NT2/D1 (cell line): ENCODE results near the gene UBE2N.

Source experiments
- DNase-seq: peaks from one replicate; pipeline ENCODE4 v3.0.0-alpha.2; 2011; ENCODE audit warnings: low read depth, low spot score
- H3K27me3 ChIP-seq: 2 replicates; pipeline ENCODE4 v1.6.0; 2011; ENCODE audit warnings: mild to moderate bottlenecking; ENCODE audit not compliant: insufficient read length, insufficient read depth
- H3K36me3 ChIP-seq: 2 replicates; pipeline ENCODE4 v1.6.1; 2011; ENCODE audit warnings: mild to moderate bottlenecking, low read length, mixed read lengths; ENCODE audit not compliant: insufficient read depth, insufficient read length
- H3K4me1 ChIP-seq: 2 replicates; pipeline ENCODE4 v1.5.1; 2011; ENCODE audit not compliant: insufficient read depth, insufficient read length
- H3K4me3 ChIP-seq: 2 replicates; pipeline ENCODE4 v1.5.1; 2011; ENCODE audit warnings: low read depth; ENCODE audit not compliant: insufficient read length
- H3K9ac ChIP-seq: 2 replicates; pipeline ENCODE4 v1.6.0; 2011; ENCODE audit warnings: low read depth; ENCODE audit not compliant: insufficient read length
- H3K9me3 ChIP-seq: 2 replicates; pipeline ENCODE4 v1.5.1; 2011; ENCODE audit warnings: mild to moderate bottlenecking, low read length; ENCODE audit not compliant: insufficient read depth
- SUZ12 ChIP-seq: IDR thresholded peaks from 2 replicates; pipeline ENCODE4 v1.6.1; 2011; ENCODE audit not compliant: insufficient read length, insufficient read depth; ENCODE audit errors: extremely low read depth
- YY1 ChIP-seq: IDR thresholded peaks from 2 replicates; pipeline ENCODE4 v1.6.1; 2011; ENCODE audit not compliant: insufficient read length, insufficient read depth
- ZNF274 ChIP-seq: IDR thresholded peaks from 2 replicates; pipeline ENCODE4 v1.6.1; 2011; ENCODE audit warnings: mild to moderate bottlenecking, low read depth, low read length

Gene UBE2N

GRCh38 chr12:93365616-93366405 is 75.9 kb downstream of the UBE2N start:
- no peaks in the 10 kb centered on the region for H3K4me1 ChIP-seq
- H3K9ac ChIP-seq: no peak overlapping the region
- H3K36me3 ChIP-seq: no peaks in the 10 kb centered on the region
- H3K9me3 ChIP-seq: no peaks in the 10 kb centered on the region
- no peak for TF ChIP-seq SUZ12
- no peak for TF ChIP-seq ZNF274
- TF ChIP-seq YY1: no peak
- H3K27me3 ChIP-seq: no peaks in the 10 kb centered on the region
- DNase-seq: no peak
- no peak overlapping the region for H3K4me3 ChIP-seq

GRCh38 chr12:93363841-93364297 is 77.9 kb downstream of the UBE2N start:
- H3K36me3 ChIP-seq: no peaks in the 10 kb centered on the region
- H3K9ac ChIP-seq: no peak overlapping the region
- DNase-seq: no peak
- TF ChIP-seq ZNF274 (no peak), YY1 (no peak), SUZ12 (no peak)
- no peaks in the 10 kb centered on the region for H3K9me3 ChIP-seq
- no peaks in the 10 kb centered on the region for H3K27me3 ChIP-seq
- no peak overlapping the region for H3K4me3 ChIP-seq
- no peaks in the 10 kb centered on the region for H3K4me1 ChIP-seq

GRCh38 chr12:93361151-93361919 is 80.4 kb downstream of the UBE2N start:
- no peak for DNase-seq
- no peaks in the 10 kb centered on the region for H3K4me1 ChIP-seq
- no peak overlapping the region for H3K9ac ChIP-seq
- H3K36me3 ChIP-seq: no peaks in the 10 kb centered on the region
- H3K27me3 ChIP-seq: no peaks in the 10 kb centered on the region
- no peaks in the 10 kb centered on the region for H3K9me3 ChIP-seq
- TF ChIP-seq ZNF274: no peak
- TF ChIP-seq SUZ12: no peak
- no peak for TF ChIP-seq YY1
- H3K4me3 ChIP-seq: no peak overlapping the region

- Histone ChIP-seq H3K9ac (no peak overlapping the region), H3K9me3 (no peaks in the 10 kb centered on the region), H3K4me3 (no peak overlapping the region), H3K36me3 (no peaks in the 10 kb centered on the region), H3K4me1 (no peaks in the 10 kb centered on the region), H3K27me3 (no peaks in the 10 kb centered on the region)
- no peak for DNase-seq
- TF ChIP-seq ZNF274 (no peak), SUZ12 (no peak), YY1 (no peak)
Observed at GRCh38 chr12:93360688-93361087, 81.1 kb downstream of the UBE2N start.

GRCh38 chr12:93358821-93359220 is 82.9 kb downstream of the UBE2N start:
- H3K36me3 ChIP-seq: no peaks in the 10 kb centered on the region
- DNase-seq: no peak
- TF ChIP-seq ZNF274: no peak
- no peak for TF ChIP-seq SUZ12

GRCh38 chr12:93358058-93358457 is 83.7 kb downstream of the UBE2N start:
- Histone ChIP-seq H3K9me3 (no peaks in the 10 kb centered on the region), H3K4me1 (no peaks in the 10 kb centered on the region), H3K4me3 (no peak overlapping the region), H3K27me3 (no peaks in the 10 kb centered on the region), H3K36me3 (no peaks in the 10 kb centered on the region), H3K9ac (no peak overlapping the region)
- DNase-seq: no peak
- TF ChIP-seq SUZ12: no peak
- TF ChIP-seq YY1: no peak
- TF ChIP-seq ZNF274: no peak

More at GRCh38 chr12:93358821-93359220, 82.9 kb downstream of the UBE2N start:
- Histone ChIP-seq H3K27me3 (no peaks in the 10 kb centered on the region), H3K9ac (no peak overlapping the region), H3K9me3 (no peaks in the 10 kb centered on the region), H3K4me1 (no peaks in the 10 kb centered on the region), H3K4me3 (no peak overlapping the region)

GRCh38 chr12:93356214-93356613 is 85.5 kb downstream of the UBE2N start:
- Histone ChIP-seq H3K27me3 (no peaks in the 10 kb centered on the region), H3K4me3 (no peak overlapping the region), H3K9ac (no peak overlapping the region), H3K4me1 (no peaks in the 10 kb centered on the region), H3K36me3 (no peaks in the 10 kb centered on the region), H3K9me3 (no peaks in the 10 kb centered on the region)
- TF ChIP-seq YY1: no peak
- no peak for TF ChIP-seq ZNF274
- no peak for TF ChIP-seq SUZ12
- DNase-seq: no peak
